Suprapubic skin (tissue), 4 donors: Measurements from ENCODE around the gene FAM111B.

Source experiments
- CTCF ChIP-seq, 2 donors: fragments of 200-600 bp in 1 of 2; fragments of 450-650 bp in 1 of 2; sonication (generic) in 1 of 2; IDR thresholded peaks; one replicate each; pipeline ENCODE4 v1.5.1; 2016 to 2019; ENCODE audit warnings: antibody characterized with exemption in 2 of 2, mild to moderate bottlenecking in 1 of 2, moderate library complexity in 1 of 2
- EP300 ChIP-seq: sonication (generic); formaldehyde crosslinking; IDR thresholded peaks from one replicate; pipeline ENCODE4 v1.6.1; 2017; ENCODE audit warnings: antibody characterized with exemption
- POLR2A ChIP-seq, 2 donors: fragments of 450-650 bp; IDR thresholded peaks; one replicate each; pipeline ENCODE4 v1.6.1; 2017; ENCODE audit warnings: antibody characterized with exemption in 2 of 2, mild to moderate bottlenecking in 2 of 2, moderate library complexity in 2 of 2
- POLR2AphosphoS5 ChIP-seq, 3 donors: sonication (generic); formaldehyde crosslinking; IDR thresholded peaks; one replicate each; pipeline ENCODE4 v1.6.1; 2017; ENCODE audit warnings: antibody characterized with exemption in 3 of 3

- TF ChIP-seq CTCF (IDR thresholded peaks at IDR 0.05) (no peak), POLR2AphosphoS5 (IDR thresholded peaks at IDR 0.05) (no peak), POLR2A (IDR thresholded peaks at IDR 0.05) (no peak), EP300 (no peak)
Measured at GRCh38 chr11:59112494-59112893, 5.5 kb downstream of the FAM111B start.
